GM19239 (cell line): ENCODE data around the gene EXO1.
A peak's percentile ranks its signal among the peaks of the same experiment; 100 is the strongest.
"Not testable (repeated sequence)": the region's sequence is repeated elsewhere in the genome, so short reads cannot be mapped to it uniquely, and the experiment has no call there.

ENCODE experiments used
- DNase-seq: peaks from one replicate; pipeline ENCODE4 v3.0.0; 2011; ENCODE audit warnings: low spot score; ENCODE audit not compliant: insufficient read length
- FAIRE-seq: peaks from 2 replicates; lab custom pipeline; 2011; peaks lifted over from hg19 to GRCh38; lab: Jason Lieb, UNC

EXO1 gene

DNA sequence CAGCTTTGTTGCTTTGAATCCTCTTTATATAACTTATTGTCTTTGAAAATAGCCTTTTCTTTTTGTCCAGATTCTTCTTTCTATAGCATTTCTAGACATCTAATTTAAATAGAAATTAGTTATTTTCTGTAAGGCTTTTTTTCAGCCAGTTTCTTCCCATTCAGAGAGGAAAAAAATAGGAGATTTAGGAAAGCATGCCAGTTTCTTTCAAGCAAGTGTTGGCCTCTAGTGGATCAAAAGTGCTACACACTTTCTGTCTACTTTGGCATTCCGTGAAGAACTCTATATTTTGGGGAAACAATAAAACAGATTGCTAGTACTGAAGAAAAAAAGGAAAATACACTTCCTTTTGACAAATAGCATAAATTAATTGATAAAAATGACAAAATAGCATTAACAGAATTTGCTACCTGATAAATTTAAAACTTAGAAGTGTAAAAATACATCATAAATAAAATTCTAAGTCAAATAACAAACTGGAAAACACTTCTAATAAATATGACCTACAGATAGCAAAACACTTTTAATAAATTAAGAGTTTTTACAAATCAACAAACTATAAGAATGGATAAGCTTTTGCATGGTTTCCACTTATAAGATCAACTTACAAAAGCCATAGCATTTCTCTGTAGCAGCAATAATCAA lies 13.1 kb upstream of the EXO1 start:
- no peak for DNase-seq

DNA sequence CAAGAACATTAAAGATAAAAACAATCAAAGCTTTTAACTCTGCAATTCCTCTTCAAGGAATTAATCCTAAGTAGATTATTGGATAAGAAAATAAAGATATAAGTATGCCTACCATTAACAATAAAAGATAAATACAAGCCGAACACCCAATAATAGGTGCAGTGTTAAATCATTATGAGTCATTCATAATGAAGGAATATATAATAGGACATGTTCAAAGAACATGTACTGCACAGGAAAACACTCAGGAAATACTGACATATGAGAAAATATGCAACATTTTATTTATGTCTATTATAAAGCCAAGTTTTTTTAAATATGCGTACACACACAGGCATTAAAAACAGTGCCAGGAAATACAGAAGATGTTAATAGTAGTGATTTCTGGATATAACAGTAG lies 11.1 kb upstream of the EXO1 start:
- DNase-seq (no peak), FAIRE-seq (no peak)

More for the DNA sequence above, 13.1 kb upstream of the EXO1 start:
- no peak for FAIRE-seq

DNA sequence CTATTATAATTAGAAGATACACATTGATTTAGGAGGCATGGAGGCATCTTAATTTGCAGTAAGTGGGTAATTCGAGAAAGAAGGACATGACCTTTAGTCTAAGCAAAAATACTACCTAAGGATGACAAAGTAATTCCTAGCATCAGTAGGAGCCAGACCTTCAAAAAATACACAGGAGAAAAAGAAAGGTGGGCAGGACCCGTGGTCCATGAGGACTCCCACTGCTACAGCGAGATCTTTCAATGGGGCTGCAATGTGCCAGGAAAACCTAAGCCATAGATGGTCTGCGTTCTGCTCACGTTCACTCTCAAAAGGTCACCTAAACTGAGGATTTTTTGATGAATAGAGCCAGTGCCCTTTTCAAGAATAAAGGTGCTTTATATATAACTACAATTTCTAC lies 10.6 kb upstream of the EXO1 start:
- no peak for DNase-seq
- FAIRE-seq: no peak

DNA sequence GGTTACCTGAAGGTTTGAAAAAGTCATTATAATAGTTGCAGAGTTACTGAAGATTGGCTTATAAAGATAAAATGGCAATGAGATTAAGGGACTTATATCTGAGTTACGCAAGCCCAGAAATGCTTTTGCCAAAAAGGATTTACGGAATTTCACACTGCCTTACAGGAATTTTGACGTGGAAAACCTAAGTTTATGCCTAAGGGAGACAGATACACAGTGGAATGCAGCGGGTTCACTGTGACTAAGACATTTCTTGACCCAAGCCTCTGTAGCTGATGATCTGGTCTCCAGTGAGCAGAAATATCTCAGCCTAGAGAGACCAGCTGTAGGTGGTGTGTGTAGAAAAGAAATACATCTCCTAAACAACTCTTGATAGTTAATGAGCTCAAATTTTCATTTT lies 10.1 kb upstream of the EXO1 start:
- DNase-seq (no peak), FAIRE-seq (no peak)

DNA sequence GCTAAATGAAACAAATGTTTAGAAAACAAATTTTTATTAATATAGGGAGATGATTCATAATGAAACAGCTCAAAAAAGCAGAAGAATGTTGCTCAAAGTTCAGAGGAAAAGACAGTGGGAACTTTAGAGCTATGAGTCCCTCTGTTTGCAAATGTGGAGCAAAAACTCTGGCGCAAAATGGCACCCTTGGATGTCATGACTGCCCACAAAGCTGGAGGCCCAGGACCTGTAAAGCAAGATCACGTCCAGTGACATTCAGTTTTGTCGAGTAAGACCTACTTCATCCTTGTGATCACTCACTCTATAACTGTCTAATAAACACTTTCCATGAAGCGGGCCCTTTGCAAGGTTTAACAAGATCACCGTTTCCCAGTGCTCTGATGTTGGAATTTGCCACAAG lies 9.1 kb upstream of the EXO1 start:
- FAIRE-seq (no peak), DNase-seq (no peak)

DNA sequence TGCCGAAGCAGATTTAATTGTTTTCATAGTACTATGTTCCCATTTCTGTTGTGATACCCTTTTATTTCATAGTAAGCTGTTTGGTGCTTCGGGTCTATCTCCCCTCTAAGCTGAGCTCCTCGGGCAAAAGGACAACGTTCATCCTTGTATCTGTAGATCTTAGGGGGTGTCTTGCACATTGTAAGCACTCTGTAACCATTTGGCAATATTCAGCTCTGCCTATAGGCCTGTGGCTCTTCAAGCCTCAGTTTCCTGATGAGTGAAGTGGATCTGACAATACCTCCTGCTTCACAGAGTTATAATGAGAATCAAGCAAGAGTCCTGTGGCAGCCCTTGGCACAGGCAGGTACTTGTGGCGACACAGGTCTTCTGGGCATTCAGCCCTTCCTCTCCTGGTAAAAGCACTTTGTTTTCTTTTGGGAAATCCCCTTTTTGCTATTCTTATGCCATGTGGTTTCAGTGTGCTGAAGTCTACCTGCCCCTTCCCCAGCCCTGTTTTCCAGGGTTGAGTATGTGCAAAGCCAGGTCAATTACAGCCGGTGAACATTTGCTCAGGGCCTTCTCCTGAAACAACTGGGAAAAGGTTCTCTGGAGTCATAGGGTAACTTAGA lies 8.5 kb upstream of the EXO1 start:
- FAIRE-seq (no peak), DNase-seq (no peak)

DNA sequence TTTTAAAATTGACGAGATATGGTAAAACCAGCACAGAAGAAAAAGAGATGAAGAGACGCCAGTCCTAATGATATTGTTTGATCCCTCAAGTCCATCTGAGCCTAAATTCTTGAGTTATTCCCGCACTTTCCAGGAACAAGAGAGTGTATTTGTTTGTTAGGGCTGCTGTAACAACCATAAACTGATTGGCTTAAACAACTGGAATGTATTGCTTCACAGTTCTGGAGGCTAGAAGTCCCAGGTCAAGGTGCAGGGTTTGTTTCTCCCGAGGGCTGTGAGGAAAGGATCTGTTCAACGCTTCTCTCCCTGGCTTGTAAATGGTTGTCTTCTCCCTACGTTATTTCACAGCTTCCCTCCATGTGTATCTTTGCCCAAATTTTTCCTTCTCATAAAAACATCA lies 7.8 kb upstream of the EXO1 start:
- FAIRE-seq: no peak

DNA sequence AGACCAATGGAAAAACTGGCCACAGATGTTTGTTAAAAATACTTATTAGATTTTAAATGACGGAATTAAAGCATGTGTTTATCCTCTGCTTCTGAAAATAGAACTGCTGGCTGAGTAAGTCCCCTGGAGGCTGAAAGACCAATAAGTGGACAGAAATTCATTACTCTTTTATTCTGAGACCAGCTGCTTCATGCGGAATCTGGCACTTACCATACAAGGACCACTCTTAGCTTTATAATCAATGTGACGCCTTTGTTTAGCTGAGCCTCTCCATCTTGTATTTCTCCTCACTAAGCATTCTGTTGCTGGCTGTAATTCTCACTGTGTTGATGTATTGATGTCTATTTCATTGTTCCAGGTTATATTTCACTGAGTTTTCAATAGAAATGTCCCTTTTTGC lies 6.3 kb upstream of the EXO1 start:
- no peak for DNase-seq

More for the DNA sequence above, 7.8 kb upstream of the EXO1 start:
- DNase-seq: no peak

DNA sequence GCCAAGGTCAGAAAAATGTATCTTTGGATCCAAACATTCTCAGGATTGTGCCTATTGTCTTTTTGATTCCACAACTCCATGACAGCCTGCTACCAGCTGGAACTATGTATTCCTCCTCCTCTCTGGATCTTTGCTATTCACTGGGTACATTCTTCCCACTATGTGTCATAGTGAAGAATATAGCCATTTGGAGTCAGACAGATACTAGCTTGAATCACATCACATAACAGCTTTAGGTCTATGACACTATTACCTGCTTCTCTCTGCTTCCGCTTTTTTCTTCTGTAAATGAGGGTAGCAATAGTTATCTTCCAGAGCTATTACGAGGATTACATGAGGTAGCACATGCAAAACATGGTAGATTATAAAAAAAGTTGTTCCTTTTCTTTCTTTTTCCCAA lies 5.4 kb upstream of the EXO1 start:
- FAIRE-seq: no peak
- DNase-seq: no peak

More for the DNA sequence above, 6.3 kb upstream of the EXO1 start:
- no peak for FAIRE-seq

DNA sequence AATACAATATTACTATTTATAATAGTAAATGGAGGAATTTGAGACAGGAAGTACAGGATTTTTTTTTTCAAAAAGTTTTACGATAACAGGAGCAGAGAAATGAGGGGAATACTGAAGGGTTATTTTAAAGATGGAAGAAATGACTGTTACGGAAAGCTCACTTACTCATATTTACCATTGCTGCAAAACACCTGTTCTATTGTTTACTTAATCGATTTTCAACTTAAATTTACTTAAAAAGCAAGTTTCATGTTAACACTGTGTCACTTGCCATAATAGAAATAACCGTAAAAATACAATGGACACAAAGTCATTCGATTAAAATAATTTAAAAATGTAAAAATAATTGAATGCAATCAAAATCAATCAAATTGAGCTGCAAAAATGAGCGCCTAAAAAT lies 3.4 kb upstream of the EXO1 start:
- DNase-seq (no peak), FAIRE-seq (no peak)

DNA sequence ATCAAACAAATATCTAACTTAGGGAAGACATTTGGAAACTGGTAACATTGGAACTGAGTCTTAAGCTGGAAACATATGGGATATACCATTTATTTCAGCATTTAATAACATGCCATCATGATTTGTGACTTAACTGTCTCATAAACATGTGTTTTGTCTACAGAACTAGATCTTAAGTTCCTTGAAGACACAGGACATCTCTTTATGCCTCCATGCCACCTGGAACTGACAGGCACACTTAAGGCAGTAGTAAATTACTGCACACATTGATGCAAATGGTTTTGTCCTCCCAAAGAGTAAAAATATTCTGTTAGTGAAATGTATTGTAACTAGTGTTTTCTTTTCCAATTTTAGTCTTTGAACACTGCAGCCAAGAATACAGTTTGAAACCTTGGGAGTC lies 1.6 kb upstream of the EXO1 start:
- no peak for FAIRE-seq

DNA sequence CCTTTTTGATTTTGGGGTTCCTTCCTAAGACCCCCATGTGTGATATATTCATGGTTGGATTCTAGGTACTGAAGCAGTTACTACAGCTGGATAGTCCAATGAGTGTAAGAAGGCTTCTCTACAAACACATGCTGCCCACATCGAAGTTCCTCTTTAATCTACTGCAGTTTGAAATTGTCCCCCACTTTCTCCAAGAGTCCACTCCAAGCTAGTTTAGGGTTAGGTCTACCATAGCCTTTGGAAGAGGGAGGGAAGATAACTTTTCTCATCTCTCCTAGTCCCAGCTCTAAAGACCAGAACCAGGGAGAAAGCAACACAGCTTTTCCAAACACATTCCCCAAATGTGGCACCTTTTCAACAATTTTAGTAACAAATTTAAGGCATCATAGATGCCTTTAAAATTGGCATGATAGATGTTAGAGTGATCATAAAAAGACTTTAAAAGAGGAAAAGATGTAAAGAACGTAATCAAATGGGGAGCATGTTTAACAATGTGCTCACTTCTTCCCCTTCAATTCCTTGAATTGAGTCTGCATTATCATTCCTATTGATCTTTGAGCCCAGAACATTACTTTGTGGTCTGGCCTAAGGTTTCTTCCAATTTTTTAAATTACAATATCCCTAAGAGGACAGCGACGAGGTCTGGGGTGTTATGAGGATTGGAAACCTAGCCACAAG lies 1.0 kb upstream of the EXO1 start:
- FAIRE-seq (peak; percentile 55), DNase-seq (no peak)

More for the DNA sequence above, 1.6 kb upstream of the EXO1 start:
- no peak for DNase-seq

DNA sequence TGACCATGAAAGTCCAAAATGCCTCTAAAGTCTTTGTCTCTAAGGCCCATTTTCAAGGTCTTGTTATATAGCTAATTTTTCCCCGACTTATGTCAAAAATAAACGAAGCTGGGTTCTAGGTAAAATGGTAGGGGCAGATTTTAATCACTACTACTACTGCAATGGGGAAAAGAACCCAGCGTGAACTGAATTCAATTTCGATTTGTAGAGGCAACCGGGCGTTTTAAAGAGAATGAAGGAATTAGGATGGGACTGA lies 536 bp upstream of the EXO1 start:
- DNase-seq: no peak
- FAIRE-seq: no peak

DNA sequence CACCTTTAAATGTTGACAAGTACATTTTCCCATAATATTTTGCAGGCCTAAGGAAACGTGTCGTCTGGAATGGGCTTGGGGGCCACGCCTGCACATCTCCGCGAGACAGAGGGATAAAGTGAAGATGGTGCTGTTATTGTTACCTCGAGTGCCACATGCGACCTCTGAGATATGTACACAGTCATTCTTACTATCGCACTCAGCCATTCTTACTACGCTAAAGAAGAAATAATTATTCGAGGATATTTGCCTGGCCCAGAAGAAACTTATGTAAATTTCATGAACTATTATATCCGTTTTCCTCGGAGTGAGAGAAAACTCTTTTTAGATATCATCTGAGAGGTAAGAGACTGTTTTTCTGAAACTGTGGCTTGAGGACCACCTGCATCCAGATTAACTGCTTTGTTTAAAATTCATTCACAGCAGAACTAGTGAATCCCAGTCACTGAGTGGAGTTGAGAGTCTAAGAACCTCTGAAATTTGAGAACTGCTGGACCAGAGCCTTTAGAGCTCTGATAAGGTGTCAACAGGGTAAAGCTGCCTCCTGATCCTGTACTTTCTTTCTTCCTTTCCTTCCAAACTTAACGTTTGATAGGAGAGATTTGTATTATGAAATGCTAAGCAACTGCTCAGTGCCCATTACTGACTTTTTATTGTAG lies 811 bp downstream of the EXO1 start:
- peak; percentile 4 for FAIRE-seq
- DNase-seq: no peak

DNA sequence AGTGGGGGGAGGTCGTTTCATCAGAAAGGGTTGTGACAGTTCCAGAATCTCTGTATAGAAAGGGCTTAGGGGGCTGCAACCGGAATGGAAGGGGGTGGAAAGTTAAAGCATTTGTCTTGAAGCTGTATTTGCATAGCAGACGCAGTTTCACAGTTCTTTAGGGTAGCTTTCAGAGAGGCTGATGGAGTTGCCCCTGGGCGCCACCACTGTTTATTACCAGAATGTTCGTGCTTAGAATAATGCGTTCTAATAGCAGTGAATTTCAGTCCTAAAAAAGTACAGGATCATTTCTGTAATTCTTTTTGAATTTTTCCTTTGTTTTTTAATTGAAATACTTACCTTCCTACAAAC lies 1.3 kb downstream of the EXO1 start:
- DNase-seq: no peak
- no peak for FAIRE-seq

DNA sequence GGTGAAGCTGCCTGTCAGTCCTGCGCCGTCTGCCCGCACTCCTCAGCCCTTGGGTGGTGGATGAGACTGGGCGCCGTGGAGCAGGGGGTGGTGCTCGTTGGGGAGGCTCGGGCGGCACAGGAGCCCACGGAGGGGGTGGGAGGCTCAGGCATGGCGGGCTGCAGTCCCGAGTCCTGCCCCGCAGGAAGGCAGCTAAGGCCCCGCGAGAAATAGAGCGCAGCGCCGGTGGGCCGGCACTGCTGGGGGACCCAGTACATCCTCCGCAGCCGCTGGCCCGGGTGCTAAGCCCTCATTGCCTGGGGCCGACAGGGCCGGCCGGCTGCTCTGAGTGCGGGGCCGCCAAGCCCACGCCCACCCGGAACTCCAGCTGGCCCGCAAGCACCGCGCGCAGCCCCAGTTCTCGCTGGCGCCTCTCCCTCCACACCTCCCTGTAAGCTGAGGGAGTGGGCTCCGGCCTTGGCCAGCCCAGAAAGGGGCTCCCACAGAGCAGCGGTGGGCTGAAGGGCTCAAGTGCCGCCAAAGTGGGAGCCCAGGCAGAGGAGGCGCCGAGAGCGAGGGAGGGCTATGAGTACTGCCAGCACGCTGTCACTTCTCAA lies 7.6 kb downstream of the EXO1 start:
- not testable (repeated sequence) for FAIRE-seq, DNase-seq

DNA sequence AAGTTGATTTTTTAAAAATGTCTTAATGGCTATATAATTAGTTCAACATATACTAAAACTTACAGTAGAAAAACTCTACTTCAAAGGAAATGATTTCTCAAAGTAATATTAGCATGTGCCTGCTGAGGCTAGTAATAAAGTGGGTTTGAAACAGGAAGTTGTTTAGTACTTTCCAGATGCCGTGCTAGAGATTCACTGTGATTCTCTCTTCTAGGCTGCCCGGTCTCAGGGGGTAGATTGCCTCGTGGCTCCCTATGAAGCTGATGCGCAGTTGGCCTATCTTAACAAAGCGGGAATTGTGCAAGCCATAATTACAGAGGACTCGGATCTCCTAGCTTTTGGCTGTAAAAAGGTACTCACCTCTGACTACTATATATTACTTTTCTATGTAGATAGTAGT lies 9.1 kb downstream of the EXO1 start:
- FAIRE-seq (no peak), DNase-seq (no peak)

DNA sequence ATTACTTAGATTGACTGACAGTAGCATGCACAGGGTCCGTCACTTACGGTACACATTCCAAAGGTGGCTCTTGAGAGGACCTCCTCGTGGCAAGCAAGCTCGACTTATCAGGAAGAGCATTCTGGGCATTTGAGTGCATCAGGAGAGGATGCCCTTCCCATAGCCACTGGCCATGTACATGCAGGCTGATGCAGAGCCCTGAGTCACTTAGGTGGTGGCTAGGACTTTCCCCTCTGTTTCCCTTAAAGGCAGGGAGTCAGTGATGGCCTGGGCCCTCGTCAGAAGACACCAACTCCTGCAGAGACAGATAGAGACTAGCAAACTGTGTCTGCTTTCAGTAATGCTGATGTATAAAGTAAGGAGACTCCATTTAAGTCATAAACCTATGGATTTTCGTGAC lies 12.9 kb downstream of the EXO1 start:
- FAIRE-seq (no peak), DNase-seq (no peak)

DNA sequence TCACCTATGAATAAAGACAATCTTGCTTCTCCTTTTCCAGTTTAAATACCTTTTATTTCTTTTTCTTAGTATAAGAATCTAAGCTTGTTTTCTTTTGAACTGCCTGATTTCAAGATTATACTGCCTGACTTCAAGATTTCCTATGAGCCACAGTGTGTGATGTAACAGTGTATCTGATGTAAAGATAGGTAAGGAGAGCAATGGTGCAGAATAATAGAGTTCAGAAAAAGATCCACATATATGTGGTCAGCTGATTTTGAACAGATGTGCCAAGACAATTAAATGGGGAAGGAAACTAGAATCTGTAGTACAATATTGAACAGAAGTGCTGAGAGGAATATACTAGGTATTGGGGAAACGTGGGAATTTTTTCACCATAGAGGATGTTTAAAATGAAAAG lies 21.0 kb downstream of the EXO1 start:
- FAIRE-seq: no peak
- DNase-seq: no peak

DNA sequence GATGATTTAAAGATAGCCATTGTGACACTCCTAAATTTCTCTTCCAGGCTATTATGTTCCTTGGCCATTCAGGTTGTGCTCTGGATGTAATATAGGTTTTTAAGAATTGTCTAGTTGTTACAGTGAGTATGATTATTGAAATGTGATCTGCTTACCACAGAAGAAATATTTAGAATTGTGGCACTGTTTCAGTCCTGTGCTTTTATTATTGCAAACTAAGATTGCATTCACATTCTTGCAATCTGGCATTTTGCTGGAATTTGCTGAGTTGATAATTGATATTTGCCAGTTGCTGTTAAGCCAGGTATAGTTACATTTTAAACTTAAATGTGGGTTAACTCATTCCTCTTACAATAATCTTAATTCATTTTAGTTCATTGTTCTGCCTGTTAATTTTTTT lies 22.3 kb downstream of the EXO1 start:
- no peak for DNase-seq

DNA sequence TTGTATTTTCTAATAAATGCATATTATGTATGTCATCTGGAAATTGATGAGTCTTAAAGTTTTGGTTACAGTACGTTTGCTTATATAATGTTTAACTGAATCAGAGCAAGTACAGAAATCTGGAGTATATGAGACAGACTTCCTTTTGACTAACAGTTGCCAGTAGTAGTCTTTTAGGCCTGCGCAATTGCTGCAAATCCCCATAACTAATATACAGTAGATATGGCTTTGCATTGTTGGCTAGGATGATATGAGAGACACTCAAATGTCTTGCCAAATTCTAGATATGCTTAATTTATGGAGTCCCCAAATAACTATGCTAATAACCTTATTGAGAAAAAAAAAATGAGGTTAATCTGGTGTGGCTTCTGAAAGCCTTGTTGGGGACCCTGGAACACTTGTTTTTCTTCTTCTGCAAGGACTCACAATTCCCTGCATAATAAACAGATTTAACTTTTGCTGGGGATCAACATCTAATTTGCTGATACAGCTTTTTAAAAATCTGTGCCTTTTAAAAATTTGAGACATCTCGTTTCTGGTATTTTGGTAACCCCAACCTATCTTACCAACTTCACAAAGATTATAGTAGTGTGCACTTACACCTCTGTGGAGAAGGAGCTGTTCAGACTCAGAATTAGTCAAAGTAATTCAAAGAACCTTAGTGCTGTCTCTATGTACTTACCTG lies 22.9 kb downstream of the EXO1 start:
- FAIRE-seq (no peak), DNase-seq (no peak)

More for the DNA sequence above, 22.3 kb downstream of the EXO1 start:
- FAIRE-seq: no peak
